ENCODE data around the gene DNAJC3.
A peak's percentile ranks its signal among the peaks of the same experiment; 100 is the strongest.

DNAJC3 gene

GRCh38 chr13:95813139-95813538, 136.2 kb downstream of the DNAJC3 start:
- H3K27ac ChIP-seq = no peak overlapping the region
- TF ChIP-seq, protein P1, sequence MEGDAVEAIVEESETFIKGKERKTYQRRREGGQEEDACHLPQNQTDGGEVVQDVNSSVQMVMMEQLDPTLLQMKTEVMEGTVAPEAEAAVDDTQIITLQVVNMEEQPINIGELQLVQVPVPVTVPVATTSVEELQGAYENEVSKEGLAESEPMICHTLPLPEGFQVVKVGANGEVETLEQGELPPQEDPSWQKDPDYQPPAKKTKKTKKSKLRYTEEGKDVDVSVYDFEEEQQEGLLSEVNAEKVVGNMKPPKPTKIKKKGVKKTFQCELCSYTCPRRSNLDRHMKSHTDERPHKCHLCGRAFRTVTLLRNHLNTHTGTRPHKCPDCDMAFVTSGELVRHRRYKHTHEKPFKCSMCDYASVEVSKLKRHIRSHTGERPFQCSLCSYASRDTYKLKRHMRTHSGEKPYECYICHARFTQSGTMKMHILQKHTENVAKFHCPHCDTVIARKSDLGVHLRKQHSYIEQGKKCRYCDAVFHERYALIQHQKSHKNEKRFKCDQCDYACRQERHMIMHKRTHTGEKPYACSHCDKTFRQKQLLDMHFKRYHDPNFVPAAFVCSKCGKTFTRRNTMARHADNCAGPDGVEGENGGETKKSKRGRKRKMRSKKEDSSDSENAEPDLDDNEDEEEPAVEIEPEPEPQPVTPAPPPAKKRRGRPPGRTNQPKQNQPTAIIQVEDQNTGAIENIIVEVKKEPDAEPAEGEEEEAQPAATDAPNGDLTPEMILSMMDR (IDR thresholded peaks at IDR 0.05) = no peak
- no peak for TF ChIP-seq ZFX (IDR thresholded peaks at IDR 0.05; ENCODE audit: borderline replicate concordance)

GRCh38 chr13:95814495-95814894, 137.6 kb downstream of the DNAJC3 start:
- TF ChIP-seq, protein P1 (IDR thresholded peaks at IDR 0.05) = no peak
- TF ChIP-seq ZFX (IDR thresholded peaks at IDR 0.05; ENCODE audit: borderline replicate concordance) = no peak
- H3K27ac ChIP-seq = no peak overlapping the region

DNA sequence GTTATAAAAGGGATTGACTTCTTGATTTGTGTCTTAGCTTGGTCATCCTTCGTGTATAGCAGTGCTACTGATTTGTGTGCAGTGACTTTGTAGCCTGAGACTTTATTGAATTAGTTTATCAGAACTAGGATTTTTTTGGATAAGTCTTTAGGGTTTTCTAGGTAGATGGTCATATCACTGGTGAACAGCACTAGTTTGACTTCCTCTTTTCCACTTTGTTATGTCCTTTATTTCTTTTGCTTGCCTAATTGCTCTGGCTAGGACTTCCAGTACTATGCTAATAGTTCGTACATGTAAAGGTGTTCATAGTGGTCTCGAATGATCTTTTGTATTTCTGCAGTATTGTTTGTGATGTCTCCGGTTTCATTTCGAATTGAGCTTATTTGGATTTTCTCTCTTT, 145.4 kb downstream of the DNAJC3 start:
- no peak for TF ChIP-seq ZFX (IDR thresholded peaks at IDR 0.05; ENCODE audit: borderline replicate concordance)
- TF ChIP-seq, protein P1 (IDR thresholded peaks at IDR 0.05) = no peak
- H3K27ac ChIP-seq = no peak overlapping the region

DNA sequence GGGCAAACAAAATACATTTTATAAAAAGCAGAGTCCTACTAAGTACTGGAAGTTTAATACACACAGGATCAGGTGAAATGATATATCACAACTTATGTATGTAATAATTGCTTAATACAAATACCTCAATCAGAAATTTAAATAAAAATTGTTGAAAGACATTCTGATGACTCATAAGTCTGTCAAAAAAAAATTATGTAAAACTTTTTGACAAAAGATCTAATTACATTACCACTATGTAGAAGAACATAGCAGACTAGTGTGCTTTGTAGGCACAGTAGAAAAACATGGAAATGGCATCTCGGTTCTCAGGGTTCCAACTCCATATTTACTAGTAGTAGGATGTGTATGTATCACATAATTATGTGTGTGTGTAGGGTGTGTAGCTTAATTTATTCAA, 156.2 kb downstream of the DNAJC3 start:
- no peak for TF ChIP-seq ZFX (IDR thresholded peaks at IDR 0.05; ENCODE audit: borderline replicate concordance)
- TF ChIP-seq, protein P1 (IDR thresholded peaks at IDR 0.05) = no peak
- no peak overlapping the region for H3K27ac ChIP-seq

DNA sequence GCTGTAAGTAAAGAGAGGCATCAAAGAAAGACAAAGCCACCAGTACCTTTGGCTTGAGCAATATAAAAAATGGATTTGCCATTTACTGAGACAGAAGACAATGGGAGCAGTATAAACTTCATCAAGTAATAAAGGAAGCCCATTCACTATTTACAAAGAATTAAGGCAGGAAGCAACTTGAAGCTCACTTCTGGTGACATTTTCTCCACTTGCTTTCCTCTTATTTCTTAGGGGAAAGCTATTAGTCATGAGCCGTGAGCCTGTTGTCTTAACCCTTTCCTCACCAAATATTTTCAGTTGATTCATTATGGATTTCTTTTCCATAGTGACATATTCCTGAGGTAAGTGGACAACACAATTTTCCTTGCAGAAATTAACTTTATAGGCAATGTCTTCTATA, 156.8 kb downstream of the DNAJC3 start:
- no peak for TF ChIP-seq ZFX (IDR thresholded peaks at IDR 0.05; ENCODE audit: borderline replicate concordance)
- TF ChIP-seq, protein P1 (IDR thresholded peaks at IDR 0.05) = no peak
- no peak overlapping the region for H3K27ac ChIP-seq

- H3K27ac ChIP-seq = no peak overlapping the region
- no peak for TF ChIP-seq ZFX (IDR thresholded peaks at IDR 0.05; ENCODE audit: borderline replicate concordance)
- TF ChIP-seq, protein P1 (IDR thresholded peaks at IDR 0.05) = peak; percentile 94
Observed at GRCh38 chr13:95834134-95834765, 157.3 kb downstream of the DNAJC3 start.

DNA sequence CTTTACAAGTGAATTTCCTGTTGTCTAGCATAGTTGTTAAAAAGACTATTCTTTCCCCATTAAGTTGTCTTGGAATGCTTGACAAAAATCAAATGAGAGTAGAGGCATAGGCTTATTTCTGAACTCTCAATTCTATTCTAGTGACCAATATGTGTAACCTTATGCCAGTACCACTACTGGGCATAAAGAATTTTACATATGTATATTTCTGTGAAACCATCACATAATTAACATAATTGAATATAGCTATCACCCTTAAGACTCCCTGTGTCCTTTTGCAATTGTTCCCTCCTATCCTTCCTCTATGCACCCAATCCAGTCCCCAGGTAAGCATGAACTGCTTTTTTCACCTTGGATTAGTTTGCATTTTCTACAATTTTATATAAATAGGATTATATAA, 165.0 kb downstream of the DNAJC3 start:
- no peak for TF ChIP-seq ZFX (IDR thresholded peaks at IDR 0.05; ENCODE audit: borderline replicate concordance)
- TF ChIP-seq, protein P1 (IDR thresholded peaks at IDR 0.05) = no peak
- no peak overlapping the region for H3K27ac ChIP-seq
